ENCODE results near the gene FHL3. TPM values are rescaled to one million over a fixed set of nuclear protein-coding genes. Genes with fewer than 3 reads are reported as not detected.

Gene FHL3
- total and polyA plus RNA-seq, 2 of the 4 experiments (the other 2 are of a cell fraction): 11.5 to 27.1 TPM

DNA sequence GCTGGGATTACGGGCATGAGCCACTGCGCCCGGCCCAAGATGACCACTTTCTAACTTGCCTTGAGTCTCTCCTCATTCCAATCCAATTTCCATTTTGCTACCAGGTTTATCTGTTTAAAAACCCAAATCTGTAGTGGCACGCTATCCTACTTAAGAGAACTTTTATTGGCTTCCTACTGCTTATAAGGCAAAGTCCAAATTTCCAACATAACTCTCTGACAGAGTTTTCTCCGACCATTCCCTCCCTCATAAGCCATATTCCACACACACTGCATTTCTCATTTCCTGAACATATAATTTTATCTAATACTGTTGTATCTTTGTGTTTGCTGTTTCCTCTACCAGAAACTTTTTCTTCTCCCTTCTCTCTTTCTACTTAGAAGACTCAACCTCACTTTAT lies 30.7 kb downstream of the FHL3 start:
- no peaks in the 10 kb centered on the region for H3K27me3 ChIP-seq (ENCODE audit: control insufficient read depth, insufficient read depth, low read length)
- H2AK9ac ChIP-seq (replicated peaks; ENCODE audit: low read depth, low read length, poor library complexity): no peak overlapping the region
- no peaks in the 10 kb centered on the region; a peak in 1 of 4 replicates for H3K79me1 ChIP-seq (ENCODE audit: low read depth in 1 of 2, low read length in 2 of 2)
- no peaks in the 10 kb centered on the region for H4K20me1 ChIP-seq (ENCODE audit: insufficient read depth, low read length)
- in situ Hi-C loops (cut with MboI; ENCODE audit: low sequenced_read_pairs): no loop called here
- no peak overlapping the region for H3K18ac ChIP-seq (ENCODE audit: low read depth, low read length)
- no peak overlapping the region for H4K91ac ChIP-seq (ENCODE audit: insufficient read depth, low read depth, low read length)
- H2BK20ac ChIP-seq (ENCODE audit: low read depth, low read length): no peak overlapping the region
- H2BK15ac ChIP-seq (ENCODE audit: low read depth, low read length): no peak overlapping the region
- H3K9ac ChIP-seq (ENCODE audit: low read depth, low read length): no peak overlapping the region
- DNase-seq: no peak
- H3K36me3 ChIP-seq (ENCODE audit: control insufficient read depth, insufficient read depth, low read length): peaks cover 38% of the 10 kb centered on the region
- no peak for TF ChIP-seq RAD21 (IDR thresholded peaks at IDR 0.05; ENCODE audit: low read length)
- no peak for TF ChIP-seq BHLHE40 (IDR thresholded peaks at IDR 0.05; ENCODE audit: low read depth, low read length)
- TF ChIP-seq, protein P1, sequence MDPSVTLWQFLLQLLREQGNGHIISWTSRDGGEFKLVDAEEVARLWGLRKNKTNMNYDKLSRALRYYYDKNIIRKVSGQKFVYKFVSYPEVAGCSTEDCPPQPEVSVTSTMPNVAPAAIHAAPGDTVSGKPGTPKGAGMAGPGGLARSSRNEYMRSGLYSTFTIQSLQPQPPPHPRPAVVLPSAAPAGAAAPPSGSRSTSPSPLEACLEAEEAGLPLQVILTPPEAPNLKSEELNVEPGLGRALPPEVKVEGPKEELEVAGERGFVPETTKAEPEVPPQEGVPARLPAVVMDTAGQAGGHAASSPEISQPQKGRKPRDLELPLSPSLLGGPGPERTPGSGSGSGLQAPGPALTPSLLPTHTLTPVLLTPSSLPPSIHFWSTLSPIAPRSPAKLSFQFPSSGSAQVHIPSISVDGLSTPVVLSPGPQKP (IDR thresholded peaks at IDR 0.05; ENCODE audit: borderline replicate concordance, low read depth, low read length): no peak
- TF ChIP-seq POLR2A (IDR thresholded peaks at IDR 0.05; ENCODE audit: low read depth, low read length): no peak
- no peak for TF ChIP-seq RFX5 (IDR thresholded peaks at IDR 0.05; ENCODE audit: low read depth, low read length)
- TF ChIP-seq RCOR1 (IDR thresholded peaks at IDR 0.05; ENCODE audit: insufficient replicate concordance, low read length): no peak
- TF ChIP-seq, protein P2, sequence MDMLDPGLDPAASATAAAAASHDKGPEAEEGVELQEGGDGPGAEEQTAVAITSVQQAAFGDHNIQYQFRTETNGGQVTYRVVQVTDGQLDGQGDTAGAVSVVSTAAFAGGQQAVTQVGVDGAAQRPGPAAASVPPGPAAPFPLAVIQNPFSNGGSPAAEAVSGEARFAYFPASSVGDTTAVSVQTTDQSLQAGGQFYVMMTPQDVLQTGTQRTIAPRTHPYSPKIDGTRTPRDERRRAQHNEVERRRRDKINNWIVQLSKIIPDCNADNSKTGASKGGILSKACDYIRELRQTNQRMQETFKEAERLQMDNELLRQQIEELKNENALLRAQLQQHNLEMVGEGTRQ (IDR thresholded peaks at IDR 0.05; ENCODE audit: low read depth, low read length): no peak
- TF ChIP-seq FOS (IDR thresholded peaks at IDR 0.05; ENCODE audit: low read depth, low read length): no peak
- TF ChIP-seq, protein P3, sequence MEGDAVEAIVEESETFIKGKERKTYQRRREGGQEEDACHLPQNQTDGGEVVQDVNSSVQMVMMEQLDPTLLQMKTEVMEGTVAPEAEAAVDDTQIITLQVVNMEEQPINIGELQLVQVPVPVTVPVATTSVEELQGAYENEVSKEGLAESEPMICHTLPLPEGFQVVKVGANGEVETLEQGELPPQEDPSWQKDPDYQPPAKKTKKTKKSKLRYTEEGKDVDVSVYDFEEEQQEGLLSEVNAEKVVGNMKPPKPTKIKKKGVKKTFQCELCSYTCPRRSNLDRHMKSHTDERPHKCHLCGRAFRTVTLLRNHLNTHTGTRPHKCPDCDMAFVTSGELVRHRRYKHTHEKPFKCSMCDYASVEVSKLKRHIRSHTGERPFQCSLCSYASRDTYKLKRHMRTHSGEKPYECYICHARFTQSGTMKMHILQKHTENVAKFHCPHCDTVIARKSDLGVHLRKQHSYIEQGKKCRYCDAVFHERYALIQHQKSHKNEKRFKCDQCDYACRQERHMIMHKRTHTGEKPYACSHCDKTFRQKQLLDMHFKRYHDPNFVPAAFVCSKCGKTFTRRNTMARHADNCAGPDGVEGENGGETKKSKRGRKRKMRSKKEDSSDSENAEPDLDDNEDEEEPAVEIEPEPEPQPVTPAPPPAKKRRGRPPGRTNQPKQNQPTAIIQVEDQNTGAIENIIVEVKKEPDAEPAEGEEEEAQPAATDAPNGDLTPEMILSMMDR (conservative IDR thresholded peaks at IDR 0.05; ENCODE audit: low read depth, low read length): no peak
- no peak for TF ChIP-seq MXI1 (IDR thresholded peaks at IDR 0.05; ENCODE audit: borderline replicate concordance, low read depth, low read length)
- TF ChIP-seq CEBPB (IDR thresholded peaks at IDR 0.05; ENCODE audit: low read depth, low read length): no peak
- no peak for TF ChIP-seq MAFK (IDR thresholded peaks at IDR 0.05; ENCODE audit: low read depth, low read length)
- TF ChIP-seq NFE2L2 (IDR thresholded peaks at IDR 0.05; ENCODE audit: low read depth, low read length): no peak
- no peak for TF ChIP-seq CHD1 (IDR thresholded peaks at IDR 0.05; ENCODE audit: low read depth, low read length)
- no peak for TF ChIP-seq MAZ (IDR thresholded peaks at IDR 0.05; ENCODE audit: borderline replicate concordance, low read depth, low read length)
- no peak for TF ChIP-seq SMC3 (IDR thresholded peaks at IDR 0.05; ENCODE audit: low read depth, low read length)
- WGBS, 2 experiments (ENCODE audit: extremely low coverage in 2 of 2, insufficient read length in 1 of 2): 92% methylated on average over 2 of the region's 5 CpGs; no CpG with 5 or more reads in 1 of the 2 experiments
- no peak overlapping the region for H2BK5ac ChIP-seq (ENCODE audit: low read depth, low read length, poor library complexity, severe bottlenecking)
- intact Hi-C loops (cut with micrococcal nuclease): no loop called here
- H3K23ac ChIP-seq (ENCODE audit: low read depth, low read length): no peak overlapping the region
- no peak overlapping the region for H2AFZ ChIP-seq (replicated peaks; ENCODE audit: low read length, poor library complexity)
- H3K4me1 ChIP-seq (ENCODE audit: control insufficient read depth, insufficient read depth, low read length): no peaks in the 10 kb centered on the region
- no peaks in the 10 kb centered on the region for H3K9me1 ChIP-seq (ENCODE audit: insufficient read depth, low read length)
- no peak overlapping the region for H2BK120ac ChIP-seq (ENCODE audit: low read depth, low read length)
- POLR2A ChIA-PET (ENCODE audit: unreplicated experiment): no interaction called here
- no TSS peak for BruUV-seq (replicated peaks)
- H3K56ac ChIP-seq (ENCODE audit: extremely low read depth, insufficient read depth, low read length): no peak overlapping the region
- H3K27ac ChIP-seq (ENCODE audit: insufficient read depth, low read length): no peak overlapping the region
- no peak overlapping the region for H3K4ac ChIP-seq (ENCODE audit: low read depth, low read length)
- H4K5ac ChIP-seq (ENCODE audit: low read depth, low read length): no peak overlapping the region
- no peak overlapping the region for H2AK5ac ChIP-seq (ENCODE audit: low read depth, low read length)
- no peak for ATAC-seq (ENCODE audit: low read depth)
- no peak overlapping the region for H3K4me3 ChIP-seq (ENCODE audit: insufficient read depth, low read depth, low read length)
- no peaks in the 10 kb centered on the region for H3K9me3 ChIP-seq (ENCODE audit: control insufficient read depth, insufficient read depth, low read length)
- no peak overlapping the region for H4K8ac ChIP-seq (ENCODE audit: low read depth in 2 of 2, low read length in 2 of 2)
- CTCF ChIA-PET: no interaction called here
- dilution Hi-C loops (cut with HindIII; ENCODE audit: low sequenced_read_pairs, unreplicated experiment): no loop called here
- H3K4me2 ChIP-seq (ENCODE audit: low read depth, low read length): no peak overlapping the region
- no peak overlapping the region for H3K14ac ChIP-seq (replicated peaks; ENCODE audit: low read depth, low read length)

All from IMR-90 (cell line).